IMR-90 (cell line): ENCODE data around the gene CBFA2T3. TPM values are rescaled to one million over a fixed set of nuclear protein-coding genes. Genes with fewer than 3 reads are reported as not detected.

Experiments
- ATAC-seq: fragments of 200-7000 bp; cut with Tn5 transposase; 2 replicates; pipeline ENCODE4 v1.9.1; 2020; ENCODE audit warnings: low read depth, mild to moderate bottlenecking, moderate library complexity
- BruUV-seq: library from RNA; stranded (reverse); fragments of 400-500 nt; replicated peaks from 2 replicates; lab custom pipeline; 2021; lab: Mats Ljungman, UMichigan
- CTCF ChIA-PET: fragments of 300-600 bp; formaldehyde crosslinking; extraction: SDS; loops from one replicate; lab custom pipeline; 2021; ENCODE audit warnings: antibody characterized with exemption; lab: Yijun Ruan, JAX
- POLR2A ChIA-PET: fragments of 300-600 bp; sonication (Branson Sonifier 250); formaldehyde crosslinking; loops from one replicate; lab custom pipeline; 2022; ENCODE audit warnings: antibody characterized with exemption; ENCODE audit not compliant: unreplicated experiment; lab: Charles Lee
- DNase-seq: peaks from one replicate; pipeline ENCODE4 v3.0.0; 2013
- H2AFZ ChIP-seq: replicated peaks from 2 replicates; pipeline ENCODE3; 2013; ENCODE audit warnings: low read length, mild to moderate bottlenecking; ENCODE audit not compliant: poor library complexity
- H2AK5ac ChIP-seq: 2 replicates; pipeline ENCODE4 v1.6.1; 2013; ENCODE audit warnings: low read depth, low read length, inconsistent platforms
- H2AK9ac ChIP-seq: replicated peaks from 2 replicates; pipeline ENCODE3; 2013; ENCODE audit warnings: mild to moderate bottlenecking, low read depth, low read length, moderate library complexity; ENCODE audit not compliant: poor library complexity
- H2BK120ac ChIP-seq: 2 replicates; pipeline ENCODE4 v1.6.1; 2013; ENCODE audit warnings: low read depth, low read length, inconsistent platforms
- H2BK15ac ChIP-seq: 3 replicates; pipeline ENCODE4 v1.6.1; 2013; ENCODE audit warnings: low read depth, low read length, inconsistent platforms
- H2BK20ac ChIP-seq: 2 replicates; pipeline ENCODE4 v1.6.1; 2013; ENCODE audit warnings: low read depth, mild to moderate bottlenecking, inconsistent platforms, low read length, moderate library complexity
- H2BK5ac ChIP-seq: 2 replicates; pipeline ENCODE4 v1.6.1; 2013; ENCODE audit warnings: mild to moderate bottlenecking, low read depth, low read length, inconsistent platforms; ENCODE audit not compliant: poor library complexity, severe bottlenecking
- H3K14ac ChIP-seq: replicated peaks from 2 replicates; pipeline ENCODE4 v1.6.1; 2013; ENCODE audit warnings: low read depth, low read length, inconsistent platforms
- H3K18ac ChIP-seq: 2 replicates; pipeline ENCODE4 v1.6.1; 2013; ENCODE audit warnings: low read depth, low read length, control low read depth
- H3K23ac ChIP-seq: 2 replicates; pipeline ENCODE4 v1.6.1; 2013; ENCODE audit warnings: low read depth, low read length, inconsistent platforms
- H3K27ac ChIP-seq: 2 replicates; pipeline ENCODE4 v1.5.1; 2013; ENCODE audit warnings: mild to moderate bottlenecking, control low read depth, low read length; ENCODE audit not compliant: insufficient read depth
- H3K27me3 ChIP-seq: 2 replicates; pipeline ENCODE4 v1.6.1; 2013; ENCODE audit warnings: low read length; ENCODE audit not compliant: control insufficient read depth, insufficient read depth
- H3K36me3 ChIP-seq: 2 replicates; pipeline ENCODE4 v1.6.1; 2013; ENCODE audit warnings: low read length, mixed read lengths; ENCODE audit not compliant: control insufficient read depth, insufficient read depth
- H3K4ac ChIP-seq: 2 replicates; pipeline ENCODE4 v1.6.1; 2013; ENCODE audit warnings: low read depth, low read length, inconsistent platforms
- H3K4me1 ChIP-seq: 2 replicates; pipeline ENCODE4 v1.6.1; 2013; ENCODE audit warnings: low read length, mixed read lengths; ENCODE audit not compliant: control insufficient read depth, insufficient read depth
- H3K4me2 ChIP-seq: 2 replicates; pipeline ENCODE4 v1.6.1; 2013; ENCODE audit warnings: low read depth, mild to moderate bottlenecking, control low read depth, low read length, moderate library complexity
- H3K4me3 ChIP-seq: 2 replicates; pipeline ENCODE4 v1.5.1; 2013; ENCODE audit warnings: low read depth, mild to moderate bottlenecking, control low read depth, low read length, moderate library complexity; ENCODE audit not compliant: insufficient read depth
- H3K56ac ChIP-seq: 2 replicates; pipeline ENCODE4 v1.6.1; 2013; ENCODE audit warnings: low read length, inconsistent platforms; ENCODE audit not compliant: insufficient read depth; ENCODE audit errors: extremely low read depth
- H3K79me1 ChIP-seq, 2 experiments: 2 replicates each; pipeline ENCODE4 v1.6.1; 2013; ENCODE audit warnings: low read length in 2 of 2, inconsistent platforms in 1 of 2, low read depth in 1 of 2
- H3K9ac ChIP-seq: 2 replicates; pipeline ENCODE4 v1.6.1; 2013; ENCODE audit warnings: low read depth, low read length, control low read depth
- H3K9me1 ChIP-seq: 2 replicates; pipeline ENCODE4 v1.6.1; 2013; ENCODE audit warnings: low read length, inconsistent platforms; ENCODE audit not compliant: insufficient read depth
- H3K9me3 ChIP-seq: 2 replicates; pipeline ENCODE4 v1.6.1; 2013; ENCODE audit warnings: low read length; ENCODE audit not compliant: control insufficient read depth, insufficient read depth
- H4K20me1 ChIP-seq: 2 replicates; pipeline ENCODE4 v1.6.1; 2013; ENCODE audit warnings: low read length, inconsistent platforms; ENCODE audit not compliant: insufficient read depth
- H4K5ac ChIP-seq: 2 replicates; pipeline ENCODE4 v1.6.1; 2013; ENCODE audit warnings: mild to moderate bottlenecking, low read depth, low read length, control low read depth
- H4K8ac ChIP-seq, 2 experiments: 2 replicates each; pipeline ENCODE4 v1.6.1; 2013; ENCODE audit warnings: low read depth in 2 of 2, low read length in 2 of 2, control low read depth in 1 of 2, inconsistent platforms in 1 of 2
- H4K91ac ChIP-seq: 2 replicates; pipeline ENCODE4 v1.6.1; 2013; ENCODE audit warnings: low read depth, low read length, inconsistent platforms; ENCODE audit not compliant: insufficient read depth
- BHLHE40 ChIP-seq: fragments of 150-350 bp; IDR thresholded peaks from 2 replicates; pipeline ENCODE4 v1.6.1; 2016; ENCODE audit warnings: mild to moderate bottlenecking, low read depth, low read length
- CEBPB ChIP-seq: IDR thresholded peaks from 2 replicates; pipeline ENCODE4 v1.6.1; 2012; ENCODE audit warnings: low read depth, low read length, improper control_type of control experiment
- CTCF ChIP-seq: conservative IDR thresholded peaks from 2 replicates; pipeline ENCODE4 v1.5.1; 2012; ENCODE audit warnings: mild to moderate bottlenecking, low read depth, low read length, improper control_type of control experiment
- ELK1 ChIP-seq: fragments of 150-350 bp; IDR thresholded peaks from 2 replicates; pipeline ENCODE4 v1.6.1; 2016; ENCODE audit warnings: low read depth, mild to moderate bottlenecking, low read length, moderate library complexity, borderline replicate concordance
- FOS ChIP-seq: fragments of 150-350 bp; IDR thresholded peaks from 2 replicates; pipeline ENCODE4 v1.6.1; 2016; ENCODE audit warnings: low read depth, low read length
- MAFK ChIP-seq: IDR thresholded peaks from 2 replicates; pipeline ENCODE4 v1.6.1; 2012; ENCODE audit warnings: low read depth, low read length, improper control_type of control experiment
- NFE2L2 ChIP-seq: fragments of 150-350 bp; IDR thresholded peaks from 2 replicates; pipeline ENCODE4 v1.6.1; 2016; ENCODE audit warnings: low read depth, mild to moderate bottlenecking, low read length
- RFX5 ChIP-seq: IDR thresholded peaks from 2 replicates; pipeline ENCODE4 v1.8.0; 2012; ENCODE audit warnings: low read depth, mild to moderate bottlenecking, low read length, moderate library complexity
- WGBS, 2 experiments: methylation state at CpG; one replicate each; pipeline versions ENCODE4 v1.1.5 to v1.1.7; 2013; ENCODE audit warnings: missing lambda C conversion rate in 2 of 2; ENCODE audit not compliant: insufficient read length in 1 of 2; ENCODE audit errors: extremely low coverage in 2 of 2; 5-methylcytosine and 5-hydroxymethylcytosine counted together
- dilution Hi-C: fragments of 300-500 bp; cut with HindIII; formaldehyde crosslinking; loops from one replicate; pipeline ENCODE4 v1.14.3; 2018; ENCODE audit warnings: low sequenced_read_pairs; ENCODE audit not compliant: unreplicated experiment
- in situ Hi-C: fragments of 300-500 bp; cut with MboI; formaldehyde crosslinking; loops from 3 replicates; pipeline ENCODE4 v1.14.3; 2019; ENCODE audit warnings: low sequenced_read_pairs, inconsistent platforms, mixed read lengths
- intact Hi-C: fragments of 100-400 bp; cut with micrococcal nuclease; formaldehyde crosslinking; loops from 2 replicates; pipeline ENCODE4 v1.10.0; 2022
- polyA plus RNA-seq, 3 experiments: library from polyadenylated mRNA; depleted of rRNA; stranded (reverse); fragments of >200 nt; gene quantifications; 2 replicates each; pipeline ENCODE4 v1.2.3, GENCODE V29; 2012; ENCODE audit warnings: low replicate concordance in 1 of 3
- total RNA-seq: library from RNA; depleted of rRNA; stranded (reverse); fragments of >200 nt; gene quantifications from 2 replicates; pipeline ENCODE4 v1.2.3, GENCODE V29; 2012

The CBFA2T3 gene
- total and polyA plus RNA-seq, 2 of the 4 experiments (the other 2 are of a cell fraction): not detected

- Histone ChIP-seq H3K14ac (no peak overlapping the region), H3K56ac (no peak overlapping the region), H2BK15ac (no peak overlapping the region), H3K18ac (no peak overlapping the region), H2AK9ac (peak overlapping the region; percentile 5), H3K23ac (no peak overlapping the region), H3K27ac (no peak overlapping the region), H2AFZ (no peak overlapping the region), H3K9me1 (no peaks in the 10 kb centered on the region), H4K5ac (no peak overlapping the region), H3K9me3 (peaks cover 17% of the 10 kb centered on the region), H3K4me2 (no peak overlapping the region), H4K8ac (no peak overlapping the region), H2BK20ac (no peak overlapping the region), H2BK5ac (no peak overlapping the region), H3K9ac (no peak overlapping the region), H3K36me3 (no peaks in the 10 kb centered on the region), H3K4me1 (no peaks in the 10 kb centered on the region), H2BK120ac (no peak overlapping the region), H3K4me3 (no peak overlapping the region), H2AK5ac (no peak overlapping the region), H4K91ac (no peak overlapping the region), H3K4ac (no peak overlapping the region), H3K27me3 (peaks cover 50% of the 10 kb centered on the region), H4K20me1 (no peaks in the 10 kb centered on the region), H3K79me1 (no peaks in the 10 kb centered on the region)
- BruUV-seq: no TSS peak
- dilution Hi-C loops: no loop called here
- ATAC-seq: no peak
- 50% methylated on average over 8 of the region's 12 CpGs; no CpG with 5 or more reads in 1 of the 2 experiments for WGBS, 2 experiments
- CTCF ChIA-PET: no interaction called here
- no peak for DNase-seq
- intact Hi-C loops: no loop called here
- in situ Hi-C loops: no loop called here
- POLR2A ChIA-PET: no interaction called here
- TF ChIP-seq RFX5 (no peak), NFE2L2 (no peak), ELK1 (no peak), CTCF (no peak), CEBPB (no peak), FOS (no peak), MAFK (no peak), BHLHE40 (no peak)
Observed at GRCh38 chr16:88994695-88995094, 17.7 kb upstream of the CBFA2T3 start.
